Parathyroid adenoma (tissue), 2 donors: ENCODE data around the gene TSPAN13.

Experiments
- H2AFZ ChIP-seq: fragments of 300-600 bp; sonication (generic); one replicate; pipeline ENCODE4 v1.7.0; 2017; ENCODE audit warnings: antibody characterized with exemption, mild to moderate bottlenecking
- H3K27ac ChIP-seq: fragments of 300-600 bp; sonication (generic); one replicate; pipeline ENCODE4 v1.7.0; 2017
- H3K27me3 ChIP-seq: fragments of 300-600 bp; sonication (generic); one replicate; pipeline ENCODE4 v1.7.0; 2017; ENCODE audit warnings: low read length; ENCODE audit not compliant: control insufficient read depth, insufficient read depth
- H3K36me3 ChIP-seq: fragments of 300-600 bp; sonication (generic); one replicate; pipeline ENCODE4 v1.7.0; 2017; ENCODE audit warnings: low read length; ENCODE audit not compliant: control insufficient read depth, insufficient read depth
- H3K4me1 ChIP-seq: fragments of 300-600 bp; sonication (generic); one replicate; pipeline ENCODE4 v1.7.0; 2017; ENCODE audit warnings: control low read depth
- H3K4me2 ChIP-seq: fragments of 300-600 bp; sonication (generic); one replicate; pipeline ENCODE4 v1.7.0; 2017; ENCODE audit warnings: low read length
- H3K4me3 ChIP-seq: fragments of 300-600 bp; sonication (generic); one replicate; pipeline ENCODE4 v1.7.0; 2017; ENCODE audit warnings: low read depth, low read length
- H3K79me2 ChIP-seq: fragments of 300-600 bp; sonication (generic); one replicate; pipeline ENCODE4 v1.7.0; 2017; ENCODE audit warnings: control low read depth
- H3K9ac ChIP-seq: fragments of 300-600 bp; sonication (generic); one replicate; pipeline ENCODE4 v1.7.0; 2017; ENCODE audit warnings: mild to moderate bottlenecking
- H3K9me3 ChIP-seq: fragments of 300-600 bp; sonication (generic); one replicate; pipeline ENCODE4 v1.7.0; 2017; ENCODE audit warnings: low read length; ENCODE audit not compliant: control insufficient read depth
- TF ChIP-seq, protein P1 (sequence below): fragments of 300-600 bp; sonication (generic); IDR thresholded peaks from one replicate; pipeline ENCODE4 v1.7.0; 2017; ENCODE audit warnings: antibody characterized with exemption, mild to moderate bottlenecking
- donor health status: primary hyperparathyroidism.

TSPAN13 gene

GRCh38 chr7:16743236-16743635 is 10.3 kb upstream of the TSPAN13 start:
- TF ChIP-seq, protein P1, sequence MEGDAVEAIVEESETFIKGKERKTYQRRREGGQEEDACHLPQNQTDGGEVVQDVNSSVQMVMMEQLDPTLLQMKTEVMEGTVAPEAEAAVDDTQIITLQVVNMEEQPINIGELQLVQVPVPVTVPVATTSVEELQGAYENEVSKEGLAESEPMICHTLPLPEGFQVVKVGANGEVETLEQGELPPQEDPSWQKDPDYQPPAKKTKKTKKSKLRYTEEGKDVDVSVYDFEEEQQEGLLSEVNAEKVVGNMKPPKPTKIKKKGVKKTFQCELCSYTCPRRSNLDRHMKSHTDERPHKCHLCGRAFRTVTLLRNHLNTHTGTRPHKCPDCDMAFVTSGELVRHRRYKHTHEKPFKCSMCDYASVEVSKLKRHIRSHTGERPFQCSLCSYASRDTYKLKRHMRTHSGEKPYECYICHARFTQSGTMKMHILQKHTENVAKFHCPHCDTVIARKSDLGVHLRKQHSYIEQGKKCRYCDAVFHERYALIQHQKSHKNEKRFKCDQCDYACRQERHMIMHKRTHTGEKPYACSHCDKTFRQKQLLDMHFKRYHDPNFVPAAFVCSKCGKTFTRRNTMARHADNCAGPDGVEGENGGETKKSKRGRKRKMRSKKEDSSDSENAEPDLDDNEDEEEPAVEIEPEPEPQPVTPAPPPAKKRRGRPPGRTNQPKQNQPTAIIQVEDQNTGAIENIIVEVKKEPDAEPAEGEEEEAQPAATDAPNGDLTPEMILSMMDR, result no peak
- H3K79me2 ChIP-seq, result no peaks in the 10 kb centered on the region
- no peak overlapping the region for H3K9ac ChIP-seq
- H3K27ac ChIP-seq, result no peak overlapping the region
- no peaks in the 10 kb centered on the region for H3K9me3 ChIP-seq
- no peaks in the 10 kb centered on the region for H3K27me3 ChIP-seq
- H3K4me1 ChIP-seq, result no peaks in the 10 kb centered on the region
- no peak overlapping the region for H3K4me2 ChIP-seq
- H2AFZ ChIP-seq, result peak overlapping the region; percentile 13
- no peaks in the 10 kb centered on the region for H3K36me3 ChIP-seq
- no peak overlapping the region for H3K4me3 ChIP-seq

DNA sequence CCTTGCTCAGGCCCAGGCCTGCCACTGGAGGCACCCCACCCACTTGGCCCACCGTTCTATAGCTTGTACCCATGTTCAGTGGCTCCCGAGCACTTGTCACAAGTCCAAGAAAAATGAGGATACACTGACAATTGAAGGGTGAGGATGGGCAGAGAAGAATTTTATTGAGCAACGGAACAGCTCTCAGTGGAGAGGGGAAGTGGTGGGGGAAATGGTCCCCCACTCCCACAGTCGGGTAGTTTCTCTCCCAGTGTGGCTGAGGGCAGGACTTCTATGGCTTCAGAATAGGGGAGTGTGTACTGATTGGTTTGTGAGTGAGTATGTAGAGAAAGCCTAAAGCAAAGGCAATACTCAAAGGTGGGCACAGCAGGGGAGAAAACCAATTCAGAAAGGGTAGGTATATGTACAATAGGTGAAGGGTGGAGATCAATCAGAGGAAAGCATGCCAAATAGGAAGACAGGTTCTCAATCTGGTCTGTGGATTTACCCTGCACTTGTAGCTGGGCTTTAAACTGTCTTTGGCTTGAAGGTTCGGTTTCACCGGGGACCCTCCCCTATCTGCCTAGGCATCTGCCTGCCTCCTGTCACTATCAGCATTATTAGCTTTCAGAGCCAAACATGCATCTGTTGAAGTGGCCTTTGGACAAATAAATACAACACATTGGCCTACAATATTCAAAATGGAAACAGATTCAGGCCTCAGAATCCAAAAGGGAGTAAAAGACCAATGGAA is 8.9 kb upstream of the TSPAN13 start:
- H3K4me3 ChIP-seq, result no peak overlapping the region
- peak overlapping the region; percentile 50 for H2AFZ ChIP-seq
- no peak overlapping the region for H3K27ac ChIP-seq
- H3K4me2 ChIP-seq, result no peak overlapping the region
- H3K36me3 ChIP-seq, result no peaks in the 10 kb centered on the region
- no peaks in the 10 kb centered on the region for H3K27me3 ChIP-seq
- no peak overlapping the region for H3K9ac ChIP-seq
- H3K4me1 ChIP-seq, result no peaks in the 10 kb centered on the region
- no peaks in the 10 kb centered on the region for H3K79me2 ChIP-seq
- TF ChIP-seq, protein P1, result no peak
- H3K9me3 ChIP-seq, result no peaks in the 10 kb centered on the region

DNA sequence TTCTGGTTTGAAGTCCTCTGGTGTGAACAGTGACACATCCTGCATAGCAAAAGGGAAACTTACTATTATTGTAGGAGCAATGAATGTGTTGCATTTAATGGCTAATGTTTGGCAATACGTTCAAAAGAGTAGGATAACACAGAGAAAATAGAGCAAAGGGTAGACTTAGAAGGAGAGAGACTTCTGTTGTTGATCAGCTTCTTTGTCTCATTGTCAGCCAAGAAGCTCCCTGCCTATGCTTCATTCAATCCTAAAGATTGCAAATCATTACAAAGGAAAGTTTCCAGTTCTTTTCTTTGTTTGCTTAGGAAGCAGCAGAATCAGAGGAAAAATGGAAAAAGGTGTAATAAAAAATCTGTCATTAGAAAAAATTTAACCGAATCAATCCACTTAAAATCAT is 7.9 kb upstream of the TSPAN13 start:
- no peak overlapping the region for H3K9ac ChIP-seq
- no peaks in the 10 kb centered on the region for H3K36me3 ChIP-seq
- no peak overlapping the region for H3K27ac ChIP-seq
- H3K9me3 ChIP-seq, result no peaks in the 10 kb centered on the region
- H3K27me3 ChIP-seq, result no peaks in the 10 kb centered on the region
- no peak overlapping the region for H3K4me2 ChIP-seq
- H3K4me1 ChIP-seq, result no peaks in the 10 kb centered on the region
- no peak overlapping the region for H2AFZ ChIP-seq
- no peaks in the 10 kb centered on the region for H3K79me2 ChIP-seq
- no peak overlapping the region for H3K4me3 ChIP-seq
- TF ChIP-seq, protein P1, result no peak

DNA sequence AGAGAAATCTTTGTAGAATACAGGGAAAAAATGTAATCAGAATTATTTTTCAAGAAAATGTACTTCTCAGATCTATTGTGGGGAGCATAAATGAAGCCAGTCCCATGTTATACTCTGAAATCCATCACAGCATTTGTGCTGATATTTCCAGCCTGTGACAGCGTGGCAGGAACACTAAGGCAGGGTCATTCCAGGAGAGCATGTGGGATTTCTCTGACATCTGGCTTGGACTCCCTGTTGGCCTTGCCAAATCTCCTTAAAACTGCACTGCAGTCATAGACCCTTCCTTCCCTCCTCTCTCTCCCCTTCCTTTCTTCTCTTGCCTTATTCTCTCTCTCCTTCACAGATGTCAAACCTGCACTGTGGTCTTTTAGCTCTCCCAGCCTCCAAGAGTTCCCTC is 6.5 kb upstream of the TSPAN13 start:
- Histone ChIP-seq H3K4me1 (no peaks in the 10 kb centered on the region), H3K4me2 (no peak overlapping the region), H3K4me3 (no peak overlapping the region), H3K9me3 (no peaks in the 10 kb centered on the region), H3K27ac (no peak overlapping the region), H2AFZ (no peak overlapping the region), H3K9ac (no peak overlapping the region), H3K36me3 (no peaks in the 10 kb centered on the region), H3K27me3 (no peaks in the 10 kb centered on the region), H3K79me2 (no peaks in the 10 kb centered on the region)
- TF ChIP-seq, protein P1, result no peak
